Spleen (tissue), 11 donors: Measurements from ENCODE around the gene SCART1. TPM values are rescaled to one million over a fixed set of nuclear protein-coding genes. Genes with fewer than 3 reads are reported as not detected.
"Not testable (repeated sequence)": the region's sequence is repeated elsewhere in the genome, so short reads cannot be mapped to it uniquely, and the experiment has no call there.

Experiments used
- DNase-seq: peaks from one replicate; pipeline ENCODE4 v3.0.0-alpha.2; 2020
- H3K27ac ChIP-seq, 8 donors: fragments of 200-600 bp; sonication (generic) in 7 of 8; 1 replicate in 4 of 8; 2 replicates in 4 of 8; pipeline versions ENCODE4 v1.5.0 to v1.8.0; 2016 to 2021; ENCODE audit warnings: inconsistent platforms in 4 of 8, mild to moderate bottlenecking in 4 of 8, moderate library complexity in 1 of 8
- H3K27me3 ChIP-seq, 7 donors: fragments of 200-600 bp; sonication (generic) in 6 of 7; replicated peaks in 1 of 7; 1 replicate in 4 of 7; 2 replicates in 3 of 7; pipeline versions ENCODE4 v1.5.0 to v1.8.0; 2016 to 2021; ENCODE audit warnings: inconsistent platforms in 3 of 7, mild to moderate bottlenecking in 1 of 7
- H3K36me3 ChIP-seq, 6 donors: fragments of 200-600 bp; sonication (generic) in 5 of 6; 1 replicate in 4 of 6; 2 replicates in 2 of 6; pipeline versions ENCODE4 v1.5.0 to v1.8.0; 2016 to 2021; ENCODE audit warnings: inconsistent platforms in 2 of 6
- H3K4me1 ChIP-seq, 6 donors: fragments of 200-600 bp; sonication (generic) in 5 of 6; 1 replicate in 3 of 6; 2 replicates in 3 of 6; pipeline versions ENCODE4 v1.5.0 to v1.8.0; 2016 to 2021; ENCODE audit warnings: inconsistent platforms in 3 of 6
- H3K4me3 ChIP-seq, 8 donors: fragments of 200-600 bp; sonication (generic) in 7 of 8; 1 replicate in 4 of 8; 2 replicates in 4 of 8; pipeline versions ENCODE4 v1.5.0 to v1.8.0; 2016 to 2021; ENCODE audit warnings: inconsistent platforms in 4 of 8, mild to moderate bottlenecking in 4 of 8, moderate library complexity in 2 of 8
- H3K9me3 ChIP-seq, 8 donors: fragments of 200-600 bp; sonication (generic) in 7 of 8; 1 replicate in 4 of 8; 2 replicates in 4 of 8; pipeline versions ENCODE4 v1.5.0 to v1.8.0; 2016 to 2021; ENCODE audit warnings: inconsistent platforms in 4 of 8
- CTCF ChIP-seq, 11 experiments: fragments of 200-600 bp in 7 of 11; fragments of 450-650 bp in 4 of 11; sonication (generic) in 4 of 11; IDR thresholded peaks in 8 of 11; conservative IDR thresholded peaks in 3 of 11; 1 replicate in 7 of 11; 2 replicates in 4 of 11; pipeline versions ENCODE4 v1.4.0 to v1.8.0; 2016 to 2021; ENCODE audit warnings: antibody characterized with exemption in 11 of 11, inconsistent platforms in 4 of 11, mild to moderate bottlenecking in 1 of 11
- POLR2A ChIP-seq, 3 donors: fragments of 450-650 bp; IDR thresholded peaks; one replicate each; pipeline ENCODE4 v1.5.1; 2017; ENCODE audit warnings: antibody characterized with exemption in 3 of 3, mild to moderate bottlenecking in 1 of 3
- POLR2AphosphoS5 ChIP-seq, 3 donors: sonication (generic); formaldehyde crosslinking; IDR thresholded peaks; one replicate each; pipeline ENCODE4 v1.5.1; 2017; ENCODE audit warnings: antibody characterized with exemption in 3 of 3
- WGBS, 5 donors: extraction: QIAGEN DNeasy Blood & Tissue Kit in 3 of 5; methylation state at CpG; one replicate each; pipeline versions ENCODE4 v1.1.5 to v1.1.7; 2013 to 2018; 5-methylcytosine and 5-hydroxymethylcytosine counted together
- intact Hi-C: fragments of 100-400 bp; cut with DNase I; formaldehyde crosslinking; loops from one replicate; pipeline ENCODE4 v1.15.0; 2023; ENCODE audit warnings: low total_unique reads
- polyA plus RNA-seq, 3 donors: library from polyadenylated mRNA; stranded (reverse); fragments of 200-250 nt; gene quantifications; one replicate each; pipeline ENCODE4 v1.2.1, GENCODE V29; 2013
- total RNA-seq, 7 donors: library from RNA; depleted of rRNA in 3 of 7; stranded (reverse); fragments of >200 nt in 3 of 7; fragmentation: NEBNext Ultra II Directional in 4 of 7; extraction: Animal tissue kit (Norgen Biotek cat#: 25700) in 4 of 7; gene quantifications; one replicate each; pipeline versions ENCODE4 v1.1.0 to v1.2.1, GENCODE V29; 2016 to 2021
- donor health status: healthy with polysubstance abuse.
- donor health status: DM: no; HTN: no; CAD: no; lungs with moderate emphysema.
- donor health status: DM: no; HTN: no; CAD: no.
- donor health status: Bipolar disorder and iron deficiency.
- donor health status: healthy.
- donor health status: DM: no; HTN: no; CAD: no.
- donor health status: DM: yes; HTN: yes; CAD: no.

SCART1 gene
- total and polyA plus RNA-seq, 10 donors, result 0.36 to 9.7 (median 4.9) TPM

GRCh38 chr10:133411523-133412380, 42.0 kb upstream of the SCART1 start:
- H3K27ac ChIP-seq, result no peak overlapping the region
- H3K4me1 ChIP-seq, result no peaks in the 10 kb centered on the region
- H3K27me3 ChIP-seq, result no peaks in the 10 kb centered on the region
- intact Hi-C loops, result no loop called here
- DNase-seq, result no peak
- H3K4me3 ChIP-seq, result no peak overlapping the region
- peaks cover 11 to 94% (median 67%) of the 10 kb centered on the region in 6 donors for H3K36me3 ChIP-seq
- TF ChIP-seq POLR2AphosphoS5 (IDR thresholded peaks at IDR 0.05) (no peak), POLR2A (IDR thresholded peaks at IDR 0.05) (no peak), CTCF (IDR thresholded peaks at IDR 0.05 in 8 of 11, conservative IDR thresholded peaks at IDR 0.05 in 3 of 11) (no peak)
- peaks cover 13 to 49% (median 36%) of the 10 kb centered on the region in 8 donors for H3K9me3 ChIP-seq
- WGBS, 5 donors, result 94 to 98% (median 96%) methylated on average over 7 of the region's 7 CpGs

- peaks cover 11 to 88% (median 65%) of the 10 kb centered on the region in 6 donors for H3K36me3 ChIP-seq
- H3K4me3 ChIP-seq, result no peak overlapping the region
- no peaks in the 10 kb centered on the region for H3K27me3 ChIP-seq
- DNase-seq, result no peak
- H3K27ac ChIP-seq, result no peak overlapping the region
- no peaks in the 10 kb centered on the region for H3K4me1 ChIP-seq
- intact Hi-C loops, result no loop called here
- peaks cover 13 to 49% (median 36%) of the 10 kb centered on the region in 8 donors for H3K9me3 ChIP-seq
- TF ChIP-seq CTCF (IDR thresholded peaks at IDR 0.05 in 8 of 11, conservative IDR thresholded peaks at IDR 0.05 in 3 of 11), result no peak
- no peak for TF ChIP-seq POLR2A (IDR thresholded peaks at IDR 0.05)
- TF ChIP-seq POLR2AphosphoS5 (IDR thresholded peaks at IDR 0.05), result no peak
These were observed 41.4 kb upstream of the SCART1 start for GRCh38 chr10:133412381-133412711.

- WGBS, 5 donors, result 96 to 98% (median 98%) methylated on average over 16 to 22 of the region's 23 CpGs
- H3K27ac ChIP-seq, H3K27me3 ChIP-seq, intact Hi-C loops, H3K4me3 ChIP-seq, H3K4me1 ChIP-seq, DNase-seq: not testable (repeated sequence)
- H3K9me3 ChIP-seq, result peaks cover 13 to 42% (median 36%) of the 10 kb centered on the region in 8 donors
- peaks cover 11 to 85% (median 66%) of the 10 kb centered on the region in 6 donors for H3K36me3 ChIP-seq
These were observed 39.3 kb upstream of the SCART1 start for GRCh38 chr10:133414401-133414800.

DNA sequence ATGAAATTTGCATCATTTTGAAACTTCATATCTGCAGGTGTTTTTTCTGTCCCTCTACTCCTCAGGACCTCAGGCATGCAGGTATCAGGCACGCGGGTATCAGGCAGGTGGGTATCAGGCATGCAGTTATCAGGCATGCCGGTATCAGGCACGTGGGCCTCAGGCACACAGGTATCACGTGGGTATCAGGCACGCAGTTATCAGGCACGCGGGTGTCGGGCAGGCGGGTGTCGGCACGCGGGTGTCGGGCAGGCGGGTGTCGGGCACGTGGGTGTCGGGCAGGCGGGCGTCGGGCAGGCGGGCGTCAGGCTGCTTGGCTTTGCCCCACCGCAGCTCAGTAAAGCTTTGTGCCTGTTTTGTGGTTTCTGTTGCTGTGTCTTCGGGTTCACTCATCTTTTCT, 38.0 kb upstream of the SCART1 start:
- Histone ChIP-seq H3K9me3 (peaks cover 13 to 29% (median 27%) of the 10 kb centered on the region in 8 donors), H3K36me3 (peaks cover 8 to 85% (median 61%) of the 10 kb centered on the region in 6 donors), H3K27ac (no peak overlapping the region), H3K27me3 (no peaks in the 10 kb centered on the region), H3K4me1 (no peaks in the 10 kb centered on the region), H3K4me3 (no peak overlapping the region)
- intact Hi-C loops, result no loop called here
- WGBS, 5 donors, result 89 to 97% (median 95%) methylated on average over 25 of the region's 25 CpGs
- TF ChIP-seq CTCF (IDR thresholded peaks at IDR 0.05 in 8 of 11, conservative IDR thresholded peaks at IDR 0.05 in 3 of 11) (no peak), POLR2A (IDR thresholded peaks at IDR 0.05) (no peak), POLR2AphosphoS5 (IDR thresholded peaks at IDR 0.05) (no peak)
- DNase-seq, result peak; percentile 66
